HEK293 (cell line): ENCODE measurements around the gene AFG3L2.

Source experiments
- CTCF ChIA-PET: fragments of 350-600 bp; formaldehyde crosslinking; extraction: SDS; loops from one replicate; lab custom pipeline; 2021; ENCODE audit warnings: antibody characterized with exemption; lab: Yijun Ruan, JAX
- POLR2A ChIA-PET: fragments of 300-600 bp; formaldehyde crosslinking; extraction: SDS; loops from one replicate; lab custom pipeline; 2020; ENCODE audit warnings: antibody characterized with exemption, inconsistent platforms; lab: Yijun Ruan, JAX
- H3K27ac ChIP-seq: fragments of 200-500 bp; sonication (Bioruptor generic); 2 replicates; pipeline ENCODE4 v1.5.1; 2014; ENCODE audit warnings: low read depth, low read length, control low read depth, inconsistent platforms; ENCODE audit errors: extremely low read depth
- H3K36me3 ChIP-seq, 2 experiments: fragments of 200-500 bp in 1 of 2; sonication (Bioruptor generic) in 1 of 2; 1 replicate in 1 of 2; 2 replicates in 1 of 2; pipeline ENCODE4 v1.5.1; 2014 to 2017; ENCODE audit warnings: inconsistent platforms in 2 of 2, low read length in 2 of 2; ENCODE audit not compliant: control insufficient read depth in 2 of 2, insufficient read depth in 1 of 2
- H3K4me1 ChIP-seq: fragments of 200-500 bp; sonication (Bioruptor generic); 2 replicates; pipeline ENCODE4 v1.5.1; 2014; ENCODE audit warnings: mild to moderate bottlenecking, low read length, inconsistent platforms; ENCODE audit not compliant: control insufficient read depth, insufficient read depth
- H3K4me3 ChIP-seq: 2 replicates; pipeline ENCODE4 v1.5.1; 2011; ENCODE audit warnings: low read depth, mild to moderate bottlenecking, control low read depth, low read length, moderate library complexity
- H3K9me3 ChIP-seq: fragments of 200-500 bp; sonication (Bioruptor generic); 2 replicates; pipeline ENCODE4 v1.5.1; 2014; ENCODE audit warnings: low read depth, low read length, inconsistent platforms; ENCODE audit not compliant: control insufficient read depth, insufficient read depth
- BCL11A ChIP-seq: fragments of 450-650 bp; formaldehyde crosslinking; IDR thresholded peaks from 2 replicates; pipeline ENCODE4 v1.5.1; 2016; ENCODE audit warnings: low read depth, missing biosample characterization, missing genetic modification characterization
- FEZF1 ChIP-seq: fragments of 450-650 bp; formaldehyde crosslinking; IDR thresholded peaks from 2 replicates; pipeline ENCODE4 v1.5.1; 2016; ENCODE audit warnings: missing biosample characterization, missing genetic modification characterization
- KLF7 ChIP-seq: fragments of 450-650 bp; formaldehyde crosslinking; IDR thresholded peaks from 2 replicates; pipeline ENCODE4 v1.5.1; 2016; ENCODE audit warnings: missing biosample characterization, missing genetic modification characterization, borderline replicate concordance
- PRDM2 ChIP-seq: fragments of 450-650 bp; formaldehyde crosslinking; IDR thresholded peaks from 2 replicates; pipeline ENCODE4 v1.5.1; 2016; ENCODE audit warnings: missing biosample characterization, missing genetic modification characterization, borderline replicate concordance
- SP3 ChIP-seq: fragments of 450-650 bp; formaldehyde crosslinking; IDR thresholded peaks from 2 replicates; pipeline ENCODE4 v1.5.1; 2016; ENCODE audit warnings: missing biosample characterization, missing genetic modification characterization
- SP7 ChIP-seq: fragments of 450-650 bp; formaldehyde crosslinking; IDR thresholded peaks from 2 replicates; pipeline ENCODE4 v1.5.1; 2016; ENCODE audit warnings: missing biosample characterization, missing genetic modification characterization
- ZBTB49 ChIP-seq: fragments of 450-650 bp; formaldehyde crosslinking; IDR thresholded peaks from 2 replicates; pipeline ENCODE4 v1.5.1; 2016; ENCODE audit warnings: missing biosample characterization, missing genetic modification characterization, low read depth
- ZNF10 ChIP-seq: fragments of 450-650 bp; formaldehyde crosslinking; IDR thresholded peaks from 2 replicates; pipeline ENCODE4 v1.5.1; 2017; ENCODE audit warnings: missing biosample characterization, missing genetic modification characterization
- ZNF157 ChIP-seq: fragments of 450-650 bp; formaldehyde crosslinking; IDR thresholded peaks from 2 replicates; pipeline ENCODE4 v1.5.1; 2016; ENCODE audit warnings: missing biosample characterization, missing genetic modification characterization
- ZNF350 ChIP-seq: fragments of 450-650 bp; formaldehyde crosslinking; IDR thresholded peaks from 2 replicates; pipeline ENCODE4 v1.5.0; 2017; ENCODE audit warnings: missing biosample characterization, mild to moderate bottlenecking, missing genetic modification characterization
- ZNF37A ChIP-seq: fragments of 450-650 bp; IDR thresholded peaks from 2 replicates; pipeline ENCODE4 v1.5.1; 2018; ENCODE audit warnings: missing biosample characterization, missing genetic modification characterization
- ZNF423 ChIP-seq: fragments of 450-650 bp; formaldehyde crosslinking; IDR thresholded peaks from 2 replicates; pipeline ENCODE4 v1.5.1; 2016; ENCODE audit warnings: missing biosample characterization, missing genetic modification characterization
- ZNF449 ChIP-seq: fragments of 450-650 bp; formaldehyde crosslinking; IDR thresholded peaks from 2 replicates; pipeline ENCODE4 v1.5.1; 2017; ENCODE audit warnings: missing biosample characterization, mild to moderate bottlenecking, missing genetic modification characterization, moderate library complexity
- ZNF488 ChIP-seq: fragments of 450-650 bp; formaldehyde crosslinking; IDR thresholded peaks from 2 replicates; pipeline ENCODE4 v1.5.1; 2016; ENCODE audit warnings: missing biosample characterization, missing genetic modification characterization
- ZNF510 ChIP-seq: fragments of 450-650 bp; formaldehyde crosslinking; IDR thresholded peaks from 2 replicates; pipeline ENCODE4 v1.5.1; 2018; ENCODE audit warnings: mild to moderate bottlenecking, missing genetic modification characterization, missing biosample characterization; ENCODE audit not compliant: insufficient replicate concordance
- ZNF660 ChIP-seq: fragments of 450-650 bp; IDR thresholded peaks from 2 replicates; pipeline ENCODE4 v1.5.1; 2018; ENCODE audit warnings: missing biosample characterization, mild to moderate bottlenecking, missing genetic modification characterization
- ZNF701 ChIP-seq: fragments of 450-650 bp; formaldehyde crosslinking; IDR thresholded peaks from 2 replicates; pipeline ENCODE4 v1.5.1; 2016; ENCODE audit warnings: missing biosample characterization, missing genetic modification characterization
- ZNF843 ChIP-seq: fragments of 450-650 bp; formaldehyde crosslinking; IDR thresholded peaks from 2 replicates; pipeline ENCODE4 v1.5.1; 2016; ENCODE audit warnings: missing biosample characterization, missing genetic modification characterization

Gene AFG3L2

GRCh38 chr18:12324991-12325725 lies 51.9 kb downstream of the AFG3L2 start:
- no peak overlapping the region for H3K27ac ChIP-seq
- CTCF ChIA-PET = interaction anchor here (0.6 to 1.0 kb wide), 5 partner anchors 8 to 59 kb away, joined by 3 to 5 read pairs (median 3); no protein-coding TSS in a partner anchor
- peaks cover 2% of the 10 kb centered on the region; the same call in 1 of the 2 replicates for H3K4me1 ChIP-seq
- TF ChIP-seq ZNF660 (tag by site-specific recombination) (no peak), ZNF37A (tag by site-specific recombination) (no peak), PRDM2 (tag by site-specific recombination) (no peak), FEZF1 (tag by site-specific recombination) (no peak), SP3 (tag by site-specific recombination) (no peak), ZNF423 (tag by site-specific recombination) (no peak), KLF7 (tag by site-specific recombination) (no peak), ZNF449 (tag by site-specific recombination) (no peak), ZNF10 (no peak), ZNF488 (tag by site-specific recombination) (no peak), ZNF843 (tag by site-specific recombination) (no peak), SP7 (tag by site-specific recombination) (no peak), ZNF510 (tag by site-specific recombination) (no peak), ZNF157 (tag by site-specific recombination) (no peak), ZNF350 (tag by site-specific recombination) (no peak), BCL11A (no peak), ZBTB49 (tag by site-specific recombination) (no peak), ZNF701 (tag by site-specific recombination) (no peak)
- peaks cover 39 to 70% of the 10 kb centered on the region in 2 experiments for H3K36me3 ChIP-seq
- H3K9me3 ChIP-seq = no peaks in the 10 kb centered on the region
- H3K4me3 ChIP-seq = no peak overlapping the region
- POLR2A ChIA-PET = interaction anchor here (0.5 to 1.5 kb wide), 2 partner anchors 11 to 356 kb away, joined by 3 to 6 read pairs; no protein-coding TSS in a partner anchor
